A549 (cell line): ENCODE measurements around the gene JARID2.

Source experiments
- CEBPB ChIP-seq, 2 experiments: fragments of >200 bp in 1 of 2; sonication (Bioruptor Twin) in 1 of 2; formaldehyde crosslinking in 1 of 2; IDR thresholded peaks; 2 replicates each; pipeline ENCODE4 v1.6.1; 2012 to 2016
- CHD2 ChIP-seq: fragments of 150-350 bp; IDR thresholded peaks from 2 replicates; pipeline ENCODE4 v1.6.1; 2014; ENCODE audit warnings: low read length; ENCODE audit not compliant: partially characterized antibody
- CTCF ChIP-seq: fragments of >200 bp; sonication (Bioruptor Twin); formaldehyde crosslinking; IDR thresholded peaks from 3 replicates; pipeline ENCODE4 v1.5.1; 2016
- EP300 ChIP-seq, 2 experiments: fragments of >200 bp; sonication (Bioruptor Twin); formaldehyde crosslinking; IDR thresholded peaks; 2 replicates in 1 of 2; 3 replicates in 1 of 2; pipeline ENCODE4 v1.6.1; 2016 to 2017
- HES2 ChIP-seq: fragments of >200 bp; sonication (Bioruptor Twin); formaldehyde crosslinking; IDR thresholded peaks from 2 replicates; pipeline ENCODE4 v1.6.1; 2016
- HEYL ChIP-seq: fragments of 250-450 bp; sonication (Bioruptor Pico); IDR thresholded peaks from 2 replicates; pipeline ENCODE4 v1.8.0; 2021; ENCODE audit warnings: mild to moderate bottlenecking, moderate library complexity
- HOXB5 ChIP-seq: fragments of 250-450 bp; sonication (Bioruptor Pico); IDR thresholded peaks from 2 replicates; pipeline ENCODE4 v1.5.0; 2020; ENCODE audit warnings: mild to moderate bottlenecking, moderate library complexity
- MYC ChIP-seq: IDR thresholded peaks from 2 replicates; pipeline ENCODE4 v1.6.1; 2012; ENCODE audit warnings: mild to moderate bottlenecking, inconsistent platforms, low read length, improper control_type of control experiment, borderline replicate concordance
- POLR2A ChIP-seq: IDR thresholded peaks from 2 replicates; pipeline ENCODE4 v1.6.1; 2012; ENCODE audit warnings: mild to moderate bottlenecking, low read length
- ZFP36 ChIP-seq: fragments of 450-650 bp; IDR thresholded peaks from 2 replicates; pipeline ENCODE4 v1.6.1; 2014; ENCODE audit warnings: borderline replicate concordance; ENCODE audit not compliant: partially characterized antibody
- TF ChIP-seq, protein P1 (sequence below): fragments of 200-600 bp; sonication (generic); IDR thresholded peaks from 2 replicates; pipeline ENCODE4 v1.6.1; 2016; ENCODE audit warnings: antibody characterized with exemption, mild to moderate bottlenecking, moderate library complexity

DNA sequence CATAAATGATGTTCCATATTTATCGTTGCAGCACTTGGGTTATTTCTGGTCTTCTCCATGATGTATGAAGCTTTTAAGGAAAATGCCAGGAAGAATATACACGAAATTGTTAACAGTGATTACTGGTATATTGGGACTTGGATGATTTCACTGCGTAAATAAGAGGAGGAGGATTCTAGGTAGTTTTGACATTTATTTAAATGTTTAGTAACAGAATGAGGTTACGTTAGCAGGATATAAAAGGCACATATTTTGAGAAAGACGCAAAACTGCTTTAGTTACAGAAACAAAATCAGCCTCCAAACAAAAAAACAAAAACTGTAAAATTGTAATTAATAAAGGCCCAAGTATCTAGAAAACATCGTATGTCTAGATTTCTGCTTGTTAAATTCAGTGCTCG, 147.7 kb downstream of the JARID2 start:
- TF ChIP-seq CTCF, result no peak
- no peak for TF ChIP-seq POLR2A
- TF ChIP-seq CHD2, result no peak
- no peak for TF ChIP-seq CEBPB (IDR thresholded peaks at IDR 0.05)
- no peak for TF ChIP-seq HEYL (CRISPR knock-in tag)
- no peak for TF ChIP-seq HES2
- no peak for TF ChIP-seq ZFP36
- no peak for TF ChIP-seq EP300 (IDR thresholded peaks at IDR 0.05)
- no peak for TF ChIP-seq MYC
- TF ChIP-seq, protein P1, sequence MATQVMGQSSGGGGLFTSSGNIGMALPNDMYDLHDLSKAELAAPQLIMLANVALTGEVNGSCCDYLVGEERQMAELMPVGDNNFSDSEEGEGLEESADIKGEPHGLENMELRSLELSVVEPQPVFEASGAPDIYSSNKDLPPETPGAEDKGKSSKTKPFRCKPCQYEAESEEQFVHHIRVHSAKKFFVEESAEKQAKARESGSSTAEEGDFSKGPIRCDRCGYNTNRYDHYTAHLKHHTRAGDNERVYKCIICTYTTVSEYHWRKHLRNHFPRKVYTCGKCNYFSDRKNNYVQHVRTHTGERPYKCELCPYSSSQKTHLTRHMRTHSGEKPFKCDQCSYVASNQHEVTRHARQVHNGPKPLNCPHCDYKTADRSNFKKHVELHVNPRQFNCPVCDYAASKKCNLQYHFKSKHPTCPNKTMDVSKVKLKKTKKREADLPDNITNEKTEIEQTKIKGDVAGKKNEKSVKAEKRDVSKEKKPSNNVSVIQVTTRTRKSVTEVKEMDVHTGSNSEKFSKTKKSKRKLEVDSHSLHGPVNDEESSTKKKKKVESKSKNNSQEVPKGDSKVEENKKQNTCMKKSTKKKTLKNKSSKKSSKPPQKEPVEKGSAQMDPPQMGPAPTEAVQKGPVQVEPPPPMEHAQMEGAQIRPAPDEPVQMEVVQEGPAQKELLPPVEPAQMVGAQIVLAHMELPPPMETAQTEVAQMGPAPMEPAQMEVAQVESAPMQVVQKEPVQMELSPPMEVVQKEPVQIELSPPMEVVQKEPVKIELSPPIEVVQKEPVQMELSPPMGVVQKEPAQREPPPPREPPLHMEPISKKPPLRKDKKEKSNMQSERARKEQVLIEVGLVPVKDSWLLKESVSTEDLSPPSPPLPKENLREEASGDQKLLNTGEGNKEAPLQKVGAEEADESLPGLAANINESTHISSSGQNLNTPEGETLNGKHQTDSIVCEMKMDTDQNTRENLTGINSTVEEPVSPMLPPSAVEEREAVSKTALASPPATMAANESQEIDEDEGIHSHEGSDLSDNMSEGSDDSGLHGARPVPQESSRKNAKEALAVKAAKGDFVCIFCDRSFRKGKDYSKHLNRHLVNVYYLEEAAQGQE, result no peak
- no peak for TF ChIP-seq HOXB5 (CRISPR knock-in tag)
